Lung (tissue), 14 donors: ENCODE data around the gene UPK3BL2. TPM values are rescaled to one million over a fixed set of nuclear protein-coding genes. Genes with fewer than 3 reads are reported as not detected.
"Not testable (repeated sequence)": the region's sequence is repeated elsewhere in the genome, so short reads cannot be mapped to it uniquely, and the experiment has no call there.

Experiments used
- ATAC-seq: fragments of 200-7000 bp; cut with Tn5 transposase; one replicate; pipeline ENCODE4 v1.9.1; 2020; ENCODE audit warnings: moderate number of reproducible peaks; ENCODE audit not compliant: insufficient read depth, low FRiP score
- DNase-seq, 3 donors: peaks; one replicate each; pipeline ENCODE4 v3.0.0-alpha.2; 2013 to 2017
- H3K27ac ChIP-seq, 2 donors: one replicate each; pipeline ENCODE4 v1.5.1; 2013; ENCODE audit warnings: mild to moderate bottlenecking in 2 of 2, moderate library complexity in 2 of 2, control low read depth in 1 of 2, inconsistent platforms in 1 of 2, low read depth in 1 of 2, low read length in 1 of 2
- H3K27me3 ChIP-seq, 3 donors: one replicate each; pipeline ENCODE4 v1.5.1; 2013; ENCODE audit warnings: low read length in 2 of 3; ENCODE audit not compliant: control insufficient read depth in 3 of 3, insufficient read depth in 3 of 3
- H3K36me3 ChIP-seq, 4 donors: one replicate each; pipeline ENCODE4 v1.5.1; 2013; ENCODE audit warnings: low read length in 4 of 4, mild to moderate bottlenecking in 1 of 4, moderate library complexity in 1 of 4; ENCODE audit not compliant: control insufficient read depth in 4 of 4, insufficient read depth in 4 of 4
- H3K4me1 ChIP-seq, 5 donors: one replicate each; pipeline ENCODE4 v1.5.1; 2013; ENCODE audit warnings: low read length in 5 of 5, mild to moderate bottlenecking in 2 of 5, moderate library complexity in 1 of 5; ENCODE audit not compliant: control insufficient read depth in 5 of 5, insufficient read depth in 5 of 5
- H3K4me3 ChIP-seq: one replicate; pipeline ENCODE4 v1.5.1; 2013; ENCODE audit warnings: mild to moderate bottlenecking, control low read depth, moderate library complexity
- H3K9ac ChIP-seq, 2 donors: one replicate each; pipeline ENCODE4 v1.5.1; 2013; ENCODE audit warnings: low read length in 2 of 2, control low read depth in 1 of 2; ENCODE audit not compliant: insufficient read depth in 1 of 2
- H3K9me3 ChIP-seq, 4 donors: one replicate each; pipeline ENCODE4 v1.5.1; 2013; ENCODE audit warnings: low read length in 3 of 4, mild to moderate bottlenecking in 1 of 4, moderate library complexity in 1 of 4; ENCODE audit not compliant: control insufficient read depth in 4 of 4, insufficient read depth in 3 of 4
- WGBS, 2 donors: extraction: QIAGEN DNeasy Blood & Tissue Kit; methylation state at CpG; one replicate each; pipeline ENCODE4 v1.1.7; 2013; 5-methylcytosine and 5-hydroxymethylcytosine counted together
- long read RNA-seq, 5 donors: transcript quantifications; one replicate each; lab custom pipeline, GENCODE V29; 2026
- polyA plus RNA-seq, 2 donors: library from polyadenylated mRNA; stranded (reverse); fragments of 200-250 nt; gene quantifications; one replicate each; pipeline ENCODE4 v1.2.1, GENCODE V29; 2013
- total RNA-seq, 2 donors: library from RNA; depleted of rRNA in 1 of 2; stranded (reverse); fragments of >200 nt in 1 of 2; gene quantifications; one replicate each; pipeline ENCODE4 v1.2.1, GENCODE V29; 2014 to 2021
- donor health status: Bipolar disorder and iron deficiency.
- donor health status: healthy.
- donor health status: DM: yes; HTN: yes; CAD: no.

The UPK3BL2 gene
- total RNA-seq (10 to 100 TPM; 17.4 to 23.7 TPM), polyA plus RNA-seq (10 to 100 TPM; 12.5 to 17.3 TPM)
- long read RNA-seq, donor 1, partial matches to known transcripts, result 0 of 4 reads
- long read RNA-seq, donor 1, other reads (novel, unspliced or antisense), result 0 of 4 reads
- long read RNA-seq, donor 2, partial matches to known transcripts, result 0 of 1 reads
- long read RNA-seq, donor 2, other reads (novel, unspliced or antisense), result 0 of 1 reads
- long read RNA-seq, donor 3, partial matches to known transcripts, result 0 of 1 reads
- long read RNA-seq, donor 3, other reads (novel, unspliced or antisense), result 0 of 1 reads
- long read RNA-seq, donor 4, result 0 reads
- long read RNA-seq, donor 5, result 0 reads

- H3K27ac ChIP-seq, H3K4me1 ChIP-seq, ATAC-seq, H3K9ac ChIP-seq, H3K4me3 ChIP-seq, H3K36me3 ChIP-seq, DNase-seq, H3K27me3 ChIP-seq, H3K9me3 ChIP-seq: not testable (repeated sequence)
- no CpG with 5 or more reads among the region's 8 CpGs for WGBS, 2 donors
Measured at GRCh38 chr7:102543596-102543995, at the start of gene UPK3BL2. Gene UPK3BL2 (minus strand): TSS chr7:102543696. CDS start chr7:102543636, 60 bp downstream.

DNA sequence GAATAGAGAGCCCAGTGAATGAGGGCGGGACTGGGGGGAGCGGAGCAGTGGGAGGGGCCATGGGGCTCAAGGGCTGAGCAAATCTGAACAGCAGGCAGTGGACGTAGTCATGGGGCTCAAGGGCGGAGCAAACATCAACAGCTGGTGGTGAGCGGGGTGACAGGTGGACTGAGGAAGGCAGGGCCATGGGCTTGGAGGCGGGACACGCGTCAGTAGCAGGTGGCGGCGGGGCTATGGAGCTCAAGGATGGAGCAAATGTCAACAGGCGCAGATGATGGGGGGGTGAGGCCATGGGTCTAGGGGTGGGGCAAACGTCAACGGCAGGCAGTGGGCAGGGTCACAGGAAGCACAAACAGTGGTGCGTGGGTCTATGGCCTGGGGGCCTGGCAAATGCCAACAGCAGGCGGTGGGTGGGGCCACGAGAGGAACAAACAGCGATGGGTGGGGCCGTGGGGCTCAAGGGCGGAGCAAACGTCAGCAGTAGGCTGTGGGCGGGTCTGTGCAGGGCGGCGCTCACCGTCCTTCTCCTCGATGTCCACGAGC lies 49.1 kb upstream of the UPK3BL2 start:
- H3K9ac ChIP-seq, H3K4me1 ChIP-seq, H3K27me3 ChIP-seq, H3K27ac ChIP-seq, H3K4me3 ChIP-seq, H3K9me3 ChIP-seq, DNase-seq, H3K36me3 ChIP-seq: not testable (repeated sequence)
- ATAC-seq, result peak; percentile 81
- 26 to 35% methylated on average over 6 of the region's 26 CpGs for WGBS, 2 donors

GRCh38 chr7:102589857-102590256 lies 46.4 kb upstream of the UPK3BL2 start:
- not testable (repeated sequence) for DNase-seq, H3K9ac ChIP-seq, H3K27me3 ChIP-seq, H3K27ac ChIP-seq, H3K9me3 ChIP-seq, H3K36me3 ChIP-seq, H3K4me3 ChIP-seq, H3K4me1 ChIP-seq
- ATAC-seq, result peak; percentile 64
- no CpG with 5 or more reads among the region's 9 CpGs for WGBS, 2 donors

DNA sequence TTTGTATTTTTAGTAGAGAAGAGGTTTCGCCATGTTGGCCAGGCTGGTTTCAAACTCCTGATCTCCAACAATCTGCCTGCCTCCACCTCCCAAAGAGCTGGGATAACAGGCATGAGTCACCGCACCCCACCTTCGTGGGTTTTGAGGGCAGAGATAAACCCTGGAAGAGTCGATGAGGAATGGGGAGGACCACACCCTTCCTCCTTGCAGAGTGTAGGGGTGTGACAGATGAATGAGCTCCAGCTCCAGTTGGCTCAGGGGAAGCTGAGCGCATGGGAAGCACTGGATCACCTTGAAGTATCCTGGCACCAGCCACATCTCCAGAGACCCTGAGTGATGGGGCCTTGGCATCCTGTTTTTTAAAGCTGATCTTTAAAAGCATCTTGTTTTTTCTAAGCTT lies 40.0 kb upstream of the UPK3BL2 start:
- not testable (repeated sequence) for H3K9ac ChIP-seq, H3K4me1 ChIP-seq, ATAC-seq, H3K27ac ChIP-seq, DNase-seq, H3K9me3 ChIP-seq, H3K4me3 ChIP-seq, H3K36me3 ChIP-seq, H3K27me3 ChIP-seq
- no CpG with 5 or more reads among the region's 5 CpGs for WGBS, 2 donors

DNA sequence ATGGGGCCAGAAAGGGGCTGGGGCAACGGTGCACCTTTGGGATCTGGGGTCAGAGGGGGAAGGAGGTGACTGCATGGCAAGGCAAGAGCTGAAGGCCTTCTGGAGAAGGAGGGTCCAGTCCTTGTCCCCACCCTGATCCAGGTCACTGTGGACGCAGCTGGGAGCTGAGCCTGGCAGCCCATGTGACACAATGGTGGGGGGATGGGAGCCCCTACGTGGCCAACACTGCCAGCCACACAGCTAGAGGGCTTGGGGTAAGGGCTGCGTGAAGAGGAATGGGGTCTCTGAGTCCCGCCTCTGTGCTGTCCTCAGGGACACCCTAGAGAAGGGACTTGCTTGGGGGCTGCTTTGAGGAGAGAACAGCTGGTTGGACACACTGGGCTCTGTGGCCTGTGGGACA lies 38.2 kb upstream of the UPK3BL2 start:
- not testable (repeated sequence) for ATAC-seq, H3K27me3 ChIP-seq, H3K27ac ChIP-seq, H3K4me1 ChIP-seq, H3K4me3 ChIP-seq, DNase-seq, H3K9ac ChIP-seq, H3K9me3 ChIP-seq, H3K36me3 ChIP-seq
- WGBS, 2 donors, result no CpG with 5 or more reads among the region's 5 CpGs

DNA sequence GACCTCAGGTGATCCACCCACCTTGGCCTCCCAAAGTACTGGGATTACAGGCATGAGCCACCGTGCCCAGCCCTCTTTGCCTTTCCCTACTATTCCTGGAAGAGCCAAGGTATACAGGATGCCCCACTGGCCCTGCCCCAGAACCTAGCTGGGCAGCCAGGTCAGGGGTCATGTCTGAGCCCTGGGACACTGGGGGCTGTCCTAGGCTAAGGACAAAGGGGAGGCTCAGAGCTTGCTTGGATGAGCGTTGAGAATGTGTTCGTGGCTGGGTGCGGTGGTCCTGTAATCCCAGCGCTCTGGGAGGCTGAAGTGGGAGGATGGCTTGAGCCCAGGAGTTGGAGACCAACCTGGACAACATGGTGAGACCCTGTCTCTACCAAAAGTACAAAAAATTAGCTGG lies 35.0 kb upstream of the UPK3BL2 start:
- not testable (repeated sequence) for H3K4me3 ChIP-seq, ATAC-seq, H3K27me3 ChIP-seq, H3K9ac ChIP-seq, H3K36me3 ChIP-seq, DNase-seq, H3K27ac ChIP-seq, H3K9me3 ChIP-seq, H3K4me1 ChIP-seq
- WGBS, 2 donors, result 88% methylated on average over 5 of the region's 5 CpGs

DNA sequence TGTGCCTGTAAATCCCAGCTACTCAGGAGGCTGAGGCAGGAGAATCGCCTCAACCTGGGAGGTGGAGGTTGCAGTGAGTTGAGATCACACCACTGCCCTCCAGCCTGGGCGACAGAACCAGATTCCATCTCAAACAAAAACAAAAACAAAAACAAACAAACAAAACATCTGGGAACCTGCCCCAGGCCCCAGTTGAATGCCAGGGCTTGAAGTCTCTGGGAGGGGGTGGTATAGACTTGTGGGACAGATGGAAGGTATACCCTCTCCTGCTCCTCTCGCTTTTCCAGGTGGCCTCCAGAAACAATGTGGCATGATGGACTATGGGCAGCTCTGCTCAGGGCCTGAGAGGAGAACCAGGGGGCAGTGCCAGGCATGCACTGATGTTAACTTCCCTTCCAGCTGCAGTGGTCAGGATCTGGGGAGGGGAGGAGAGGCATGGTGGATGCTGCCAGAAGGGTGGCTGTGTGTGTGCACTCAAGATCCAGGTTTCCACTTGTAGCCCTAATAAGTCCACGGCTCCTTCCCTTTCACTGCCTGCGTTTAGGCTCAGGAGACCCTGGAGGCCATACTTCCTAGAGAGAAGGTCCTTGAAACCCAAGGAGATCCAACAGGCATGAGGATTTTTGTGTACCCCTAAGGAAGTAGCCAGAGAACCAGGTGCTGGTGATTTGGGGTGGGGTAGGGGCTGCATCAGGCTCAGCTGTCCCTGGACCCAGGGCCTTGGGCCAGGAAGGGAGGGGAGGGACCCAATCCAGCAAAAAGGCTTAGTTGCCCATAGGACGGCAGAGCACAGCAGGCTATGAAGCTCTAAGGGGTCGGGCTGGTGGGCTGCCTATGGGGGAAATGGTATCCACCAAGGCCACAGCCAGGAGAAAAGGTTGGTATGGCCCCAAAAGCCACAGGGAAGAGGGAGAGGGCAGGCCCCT lies 34.1 kb upstream of the UPK3BL2 start:
- H3K4me1 ChIP-seq, H3K36me3 ChIP-seq, DNase-seq, H3K9ac ChIP-seq, H3K27me3 ChIP-seq, H3K9me3 ChIP-seq, H3K27ac ChIP-seq, H3K4me3 ChIP-seq, ATAC-seq: not testable (repeated sequence)
- WGBS, 2 donors, result 76 to 86% methylated on average over 6 of the region's 7 CpGs

- not testable (repeated sequence) for H3K9ac ChIP-seq, H3K27me3 ChIP-seq, H3K36me3 ChIP-seq, ATAC-seq, H3K4me3 ChIP-seq, H3K4me1 ChIP-seq, H3K9me3 ChIP-seq, H3K27ac ChIP-seq, DNase-seq
- WGBS, 2 donors, result no CpG with 5 or more reads among the region's 3 CpGs
Measured at GRCh38 chr7:102576363-102576762, 32.9 kb upstream of the UPK3BL2 start.
